ENCODE results near the gene PABPN1L. TPM values are rescaled to one million over a fixed set of nuclear protein-coding genes. Genes with fewer than 3 reads are reported as not detected.

PABPN1L gene
- total RNA-seq, 2 experiments from 2014 or later, result not detected

GRCh38 chr16:88850531-88851199 lies 15.8 kb downstream of the PABPN1L start:
- H3K27me3 ChIP-seq (ENCODE audit: control insufficient read depth in 1 of 2, insufficient read depth in 2 of 2, low read length in 2 of 2), result no peaks in the 10 kb centered on the region
- H3K4me3 Mint-ChIP-seq, result no peak overlapping the region
- H3K4me1 Mint-ChIP-seq (ENCODE audit: low read depth), result peaks cover 11% of the 10 kb centered on the region
- H3K9me3 Mint-ChIP-seq, result no peaks in the 10 kb centered on the region
- TF ChIP-seq, protein P1, sequence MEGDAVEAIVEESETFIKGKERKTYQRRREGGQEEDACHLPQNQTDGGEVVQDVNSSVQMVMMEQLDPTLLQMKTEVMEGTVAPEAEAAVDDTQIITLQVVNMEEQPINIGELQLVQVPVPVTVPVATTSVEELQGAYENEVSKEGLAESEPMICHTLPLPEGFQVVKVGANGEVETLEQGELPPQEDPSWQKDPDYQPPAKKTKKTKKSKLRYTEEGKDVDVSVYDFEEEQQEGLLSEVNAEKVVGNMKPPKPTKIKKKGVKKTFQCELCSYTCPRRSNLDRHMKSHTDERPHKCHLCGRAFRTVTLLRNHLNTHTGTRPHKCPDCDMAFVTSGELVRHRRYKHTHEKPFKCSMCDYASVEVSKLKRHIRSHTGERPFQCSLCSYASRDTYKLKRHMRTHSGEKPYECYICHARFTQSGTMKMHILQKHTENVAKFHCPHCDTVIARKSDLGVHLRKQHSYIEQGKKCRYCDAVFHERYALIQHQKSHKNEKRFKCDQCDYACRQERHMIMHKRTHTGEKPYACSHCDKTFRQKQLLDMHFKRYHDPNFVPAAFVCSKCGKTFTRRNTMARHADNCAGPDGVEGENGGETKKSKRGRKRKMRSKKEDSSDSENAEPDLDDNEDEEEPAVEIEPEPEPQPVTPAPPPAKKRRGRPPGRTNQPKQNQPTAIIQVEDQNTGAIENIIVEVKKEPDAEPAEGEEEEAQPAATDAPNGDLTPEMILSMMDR (IDR thresholded peaks at IDR 0.05), result no peak
- DNase-seq (no peak), ATAC-seq (ENCODE audit: poor library complexity) (no peak)
- no peaks in the 10 kb centered on the region for H3K27me3 Mint-ChIP-seq
- no peak overlapping the region for H3K4me3 ChIP-seq (ENCODE audit: low read length)
- peaks cover 25% of the 10 kb centered on the region for H3K4me1 ChIP-seq (ENCODE audit: insufficient read depth, low read length)
- ChIA-PET POLR2A (no interaction called here), CTCF (no interaction called here)
- no peaks in the 10 kb centered on the region for H3K9me3 ChIP-seq (ENCODE audit: control insufficient read depth in 1 of 2, insufficient read depth in 1 of 2, low read length in 2 of 2)
- no peak overlapping the region for H3K27ac Mint-ChIP-seq
- intact Hi-C loops (cut with DNase I, micrococcal nuclease), result no loop called here
- H3K27ac ChIP-seq (ENCODE audit: low read depth in 1 of 2, low read length in 2 of 2), result no peak overlapping the region
- peaks cover 15% of the 10 kb centered on the region for H3K36me3 ChIP-seq (ENCODE audit: insufficient read depth, low read length)
- no peaks in the 10 kb centered on the region for H3K36me3 Mint-ChIP-seq (ENCODE audit: low read depth)

GRCh38 chr16:88848557-88848956 lies 17.9 kb downstream of the PABPN1L start:
- no peak for ATAC-seq (ENCODE audit: poor library complexity)
- intact Hi-C loops (cut with DNase I, micrococcal nuclease), result no loop called here
- H3K4me3 ChIP-seq (ENCODE audit: low read length), result no peak overlapping the region
- H3K27ac ChIP-seq (ENCODE audit: low read depth in 1 of 2, low read length in 2 of 2), result no peak overlapping the region
- Mint-ChIP-seq H3K4me3 (no peak overlapping the region), H3K27me3 (no peaks in the 10 kb centered on the region), H3K4me1 (ENCODE audit: low read depth) (no peaks in the 10 kb centered on the region), H3K9me3 (no peaks in the 10 kb centered on the region), H3K27ac (no peak overlapping the region), H3K36me3 (ENCODE audit: low read depth) (no peaks in the 10 kb centered on the region)
- no peaks in the 10 kb centered on the region for H3K27me3 ChIP-seq (ENCODE audit: control insufficient read depth in 1 of 2, insufficient read depth in 2 of 2, low read length in 2 of 2)
- H3K9me3 ChIP-seq (ENCODE audit: control insufficient read depth in 1 of 2, insufficient read depth in 1 of 2, low read length in 2 of 2), result no peaks in the 10 kb centered on the region
- POLR2A ChIA-PET, result no interaction called here
- CTCF ChIA-PET, result no interaction called here
- no peak for DNase-seq
- TF ChIP-seq, protein P1 (IDR thresholded peaks at IDR 0.05), result no peak
- peaks cover 3% of the 10 kb centered on the region for H3K4me1 ChIP-seq (ENCODE audit: insufficient read depth, low read length)
- H3K36me3 ChIP-seq (ENCODE audit: insufficient read depth, low read length), result peaks cover 15% of the 10 kb centered on the region

- POLR2A ChIA-PET, result no interaction called here
- peaks cover 5% of the 10 kb centered on the region for H3K36me3 Mint-ChIP-seq (ENCODE audit: low read depth)
- H3K27ac Mint-ChIP-seq, result no peak overlapping the region
- no peak overlapping the region for H3K27ac ChIP-seq (ENCODE audit: low read depth in 1 of 2, low read length in 2 of 2)
- no peak for ATAC-seq (ENCODE audit: poor library complexity)
- H3K4me3 Mint-ChIP-seq, result no peak overlapping the region
- H3K36me3 ChIP-seq (ENCODE audit: insufficient read depth, low read length), result peaks cover 18% of the 10 kb centered on the region
- intact Hi-C loops (cut with DNase I, micrococcal nuclease), result no loop called here
- no peaks in the 10 kb centered on the region for H3K4me1 Mint-ChIP-seq (ENCODE audit: low read depth)
- no peaks in the 10 kb centered on the region for H3K4me1 ChIP-seq (ENCODE audit: insufficient read depth, low read length)
- no peak overlapping the region for H3K4me3 ChIP-seq (ENCODE audit: low read length)
- CTCF ChIA-PET, result no interaction called here
- TF ChIP-seq, protein P1 (IDR thresholded peaks at IDR 0.05), result no peak
- H3K27me3 ChIP-seq (ENCODE audit: control insufficient read depth in 1 of 2, insufficient read depth in 2 of 2, low read length in 2 of 2), result no peaks in the 10 kb centered on the region
- no peak for DNase-seq
- no peaks in the 10 kb centered on the region for H3K27me3 Mint-ChIP-seq
- H3K9me3 ChIP-seq (ENCODE audit: control insufficient read depth in 1 of 2, insufficient read depth in 1 of 2, low read length in 2 of 2), result no peaks in the 10 kb centered on the region
- no peaks in the 10 kb centered on the region for H3K9me3 Mint-ChIP-seq
Observed at GRCh38 chr16:88847654-88848053, 18.8 kb downstream of the PABPN1L start.

All from CD4-positive, alpha-beta T cell (primary cell).